ENCODE data around the gene COL9A1. TPM values are rescaled to one million over a fixed set of nuclear protein-coding genes. Genes with fewer than 3 reads are reported as not detected.

Gene COL9A1
- total RNA-seq, 1 donor from 2014 or later: 18.7 TPM

- Histone ChIP-seq H3F3A (ENCODE audit: low read depth) (no peaks in the 10 kb centered on the region), H3K27me3 (no peaks in the 10 kb centered on the region), H4K20me1 (ENCODE audit: low read depth) (no peaks in the 10 kb centered on the region), H3K4me2 (no peak overlapping the region), H3K4me3 (no peak overlapping the region), H3K9ac (no peak overlapping the region), H3K27ac (no peak overlapping the region), H3K4me1 (peaks cover 6% of the 10 kb centered on the region), H3K36me3 (no peaks in the 10 kb centered on the region), H3K9me3 (ENCODE audit: low read depth) (no peaks in the 10 kb centered on the region), H3K79me2 (ENCODE audit: low read depth) (no peaks in the 10 kb centered on the region), H2AFZ (replicated peaks) (no peak overlapping the region)
- no peaks in the 10 kb centered on the region for H3K36me3 Mint-ChIP-seq
- no peaks in the 10 kb centered on the region for H3K27me3 Mint-ChIP-seq (ENCODE audit: insufficient read depth, low read depth)
- no peaks in the 10 kb centered on the region for H3K9me3 Mint-ChIP-seq
- no peak overlapping the region for H3K27ac Mint-ChIP-seq
- H3K4me3 Mint-ChIP-seq: no peak overlapping the region
- DNase-seq (ENCODE audit: low spot score): no peak
- no peaks in the 10 kb centered on the region for H3K4me1 Mint-ChIP-seq
- no peak for TF ChIP-seq EZH2phosphoT487 (IDR thresholded peaks at IDR 0.05)
- no peak for TF ChIP-seq EZH2 (IDR thresholded peaks at IDR 0.05)
- TF ChIP-seq, protein P1, sequence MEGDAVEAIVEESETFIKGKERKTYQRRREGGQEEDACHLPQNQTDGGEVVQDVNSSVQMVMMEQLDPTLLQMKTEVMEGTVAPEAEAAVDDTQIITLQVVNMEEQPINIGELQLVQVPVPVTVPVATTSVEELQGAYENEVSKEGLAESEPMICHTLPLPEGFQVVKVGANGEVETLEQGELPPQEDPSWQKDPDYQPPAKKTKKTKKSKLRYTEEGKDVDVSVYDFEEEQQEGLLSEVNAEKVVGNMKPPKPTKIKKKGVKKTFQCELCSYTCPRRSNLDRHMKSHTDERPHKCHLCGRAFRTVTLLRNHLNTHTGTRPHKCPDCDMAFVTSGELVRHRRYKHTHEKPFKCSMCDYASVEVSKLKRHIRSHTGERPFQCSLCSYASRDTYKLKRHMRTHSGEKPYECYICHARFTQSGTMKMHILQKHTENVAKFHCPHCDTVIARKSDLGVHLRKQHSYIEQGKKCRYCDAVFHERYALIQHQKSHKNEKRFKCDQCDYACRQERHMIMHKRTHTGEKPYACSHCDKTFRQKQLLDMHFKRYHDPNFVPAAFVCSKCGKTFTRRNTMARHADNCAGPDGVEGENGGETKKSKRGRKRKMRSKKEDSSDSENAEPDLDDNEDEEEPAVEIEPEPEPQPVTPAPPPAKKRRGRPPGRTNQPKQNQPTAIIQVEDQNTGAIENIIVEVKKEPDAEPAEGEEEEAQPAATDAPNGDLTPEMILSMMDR (IDR thresholded peaks at IDR 0.05): no peak
Measured at GRCh38 chr6:70194421-70194820, 108.5 kb downstream of the COL9A1 start.

DNA sequence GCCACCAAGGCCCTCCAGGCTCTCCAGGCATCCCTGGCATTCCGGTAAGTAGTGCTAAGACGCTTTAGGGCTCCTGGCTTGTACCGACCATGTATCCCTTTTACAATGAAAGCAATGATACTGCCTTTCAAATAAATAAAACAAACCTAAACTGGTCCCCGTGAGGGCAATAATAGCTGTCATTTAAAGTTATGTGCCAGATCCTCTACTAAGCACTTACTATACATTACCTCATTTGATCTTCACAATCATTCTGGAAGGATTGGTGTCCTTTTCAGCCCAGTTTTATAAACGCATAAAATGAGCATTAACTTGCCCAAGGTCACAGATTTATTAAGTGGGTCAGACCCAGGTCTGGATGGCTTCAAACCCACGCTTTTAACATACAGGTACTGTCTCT, 114.7 kb downstream of the COL9A1 start:
- Mint-ChIP-seq H3K4me1 (no peaks in the 10 kb centered on the region), H3K36me3 (no peaks in the 10 kb centered on the region), H3K9me3 (no peaks in the 10 kb centered on the region), H3K27me3 (ENCODE audit: insufficient read depth, low read depth) (no peaks in the 10 kb centered on the region), H3K4me3 (no peak overlapping the region), H3K27ac (no peak overlapping the region)
- Histone ChIP-seq H3K4me3 (no peak overlapping the region), H3K4me2 (no peak overlapping the region), H2AFZ (replicated peaks) (no peak overlapping the region), H3K9ac (no peak overlapping the region), H3K27me3 (no peaks in the 10 kb centered on the region), H3K4me1 (no peaks in the 10 kb centered on the region), H3K79me2 (ENCODE audit: low read depth) (no peaks in the 10 kb centered on the region), H3K36me3 (no peaks in the 10 kb centered on the region), H3K27ac (no peak overlapping the region), H3F3A (ENCODE audit: low read depth) (no peaks in the 10 kb centered on the region), H4K20me1 (ENCODE audit: low read depth) (no peaks in the 10 kb centered on the region), H3K9me3 (ENCODE audit: low read depth) (no peaks in the 10 kb centered on the region)
- no peak for DNase-seq (ENCODE audit: low spot score)
- TF ChIP-seq EZH2phosphoT487 (IDR thresholded peaks at IDR 0.05) (no peak), EZH2 (IDR thresholded peaks at IDR 0.05) (no peak)
- TF ChIP-seq, protein P1 (IDR thresholded peaks at IDR 0.05): no peak

DNA sequence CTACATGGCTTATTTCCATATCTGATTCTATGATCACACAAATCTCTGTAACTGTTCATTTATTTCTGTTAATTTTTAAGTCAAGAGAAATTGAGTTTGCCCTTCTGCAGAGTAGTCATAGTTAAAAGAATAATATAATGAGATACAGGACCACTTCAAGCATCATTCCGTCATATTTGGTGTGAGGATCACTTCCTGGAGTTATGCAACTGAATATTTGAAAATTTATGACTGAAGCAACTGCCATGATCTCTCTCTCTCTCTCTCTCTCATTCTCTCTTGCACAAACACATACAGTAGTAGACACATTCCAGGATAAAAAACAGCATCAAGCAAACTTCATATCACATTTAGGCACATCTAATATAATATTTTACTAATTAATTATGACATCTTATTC, 116.4 kb downstream of the COL9A1 start:
- H2AFZ ChIP-seq (replicated peaks): no peak overlapping the region
- no peaks in the 10 kb centered on the region for H3K36me3 ChIP-seq
- H4K20me1 ChIP-seq (ENCODE audit: low read depth): no peaks in the 10 kb centered on the region
- H3K27ac ChIP-seq: no peak overlapping the region
- H3F3A ChIP-seq (ENCODE audit: low read depth): no peaks in the 10 kb centered on the region
- no peaks in the 10 kb centered on the region for H3K79me2 ChIP-seq (ENCODE audit: low read depth)
- no peaks in the 10 kb centered on the region for H3K27me3 ChIP-seq
- Mint-ChIP-seq H3K9me3 (no peaks in the 10 kb centered on the region), H3K4me1 (no peaks in the 10 kb centered on the region), H3K36me3 (no peaks in the 10 kb centered on the region), H3K27ac (no peak overlapping the region), H3K27me3 (ENCODE audit: insufficient read depth, low read depth) (no peaks in the 10 kb centered on the region), H3K4me3 (no peak overlapping the region)
- H3K9me3 ChIP-seq (ENCODE audit: low read depth): no peaks in the 10 kb centered on the region
- H3K9ac ChIP-seq: no peak overlapping the region
- H3K4me3 ChIP-seq: no peak overlapping the region
- no peak for DNase-seq (ENCODE audit: low spot score)
- TF ChIP-seq EZH2 (IDR thresholded peaks at IDR 0.05) (no peak), EZH2phosphoT487 (IDR thresholded peaks at IDR 0.05) (no peak)
- TF ChIP-seq, protein P1 (IDR thresholded peaks at IDR 0.05): no peak
- no peak overlapping the region for H3K4me2 ChIP-seq
- H3K4me1 ChIP-seq: no peaks in the 10 kb centered on the region
